ENCODE results near the gene YIPF6.
A peak's percentile ranks its signal among the peaks of the same experiment; 100 is the strongest.

YIPF6 gene

GRCh38 chrX:68498044-68498507 is 775 bp upstream of the YIPF6 start:
- TF ChIP-seq, protein P1, sequence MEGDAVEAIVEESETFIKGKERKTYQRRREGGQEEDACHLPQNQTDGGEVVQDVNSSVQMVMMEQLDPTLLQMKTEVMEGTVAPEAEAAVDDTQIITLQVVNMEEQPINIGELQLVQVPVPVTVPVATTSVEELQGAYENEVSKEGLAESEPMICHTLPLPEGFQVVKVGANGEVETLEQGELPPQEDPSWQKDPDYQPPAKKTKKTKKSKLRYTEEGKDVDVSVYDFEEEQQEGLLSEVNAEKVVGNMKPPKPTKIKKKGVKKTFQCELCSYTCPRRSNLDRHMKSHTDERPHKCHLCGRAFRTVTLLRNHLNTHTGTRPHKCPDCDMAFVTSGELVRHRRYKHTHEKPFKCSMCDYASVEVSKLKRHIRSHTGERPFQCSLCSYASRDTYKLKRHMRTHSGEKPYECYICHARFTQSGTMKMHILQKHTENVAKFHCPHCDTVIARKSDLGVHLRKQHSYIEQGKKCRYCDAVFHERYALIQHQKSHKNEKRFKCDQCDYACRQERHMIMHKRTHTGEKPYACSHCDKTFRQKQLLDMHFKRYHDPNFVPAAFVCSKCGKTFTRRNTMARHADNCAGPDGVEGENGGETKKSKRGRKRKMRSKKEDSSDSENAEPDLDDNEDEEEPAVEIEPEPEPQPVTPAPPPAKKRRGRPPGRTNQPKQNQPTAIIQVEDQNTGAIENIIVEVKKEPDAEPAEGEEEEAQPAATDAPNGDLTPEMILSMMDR (IDR thresholded peaks at IDR 0.05; ENCODE audit: low read depth, low read length, missing control alignments) = peak; percentile 47
- DNase-seq = no peak
- Histone ChIP-seq H3K27ac (peak overlapping the region; percentile 98), H3K4me3 (ENCODE audit: low read depth, low read length) (peak overlapping the region; percentile 84), H3K36me3 (replicated peaks) (no peaks in the 10 kb centered on the region), H3K27me3 (replicated peaks) (no peaks in the 10 kb centered on the region)
- in situ Hi-C loops (cut with HindIII; ENCODE audit: low pct_ligation_motif_present, low sequenced_read_pairs) = no loop called here

DNA sequence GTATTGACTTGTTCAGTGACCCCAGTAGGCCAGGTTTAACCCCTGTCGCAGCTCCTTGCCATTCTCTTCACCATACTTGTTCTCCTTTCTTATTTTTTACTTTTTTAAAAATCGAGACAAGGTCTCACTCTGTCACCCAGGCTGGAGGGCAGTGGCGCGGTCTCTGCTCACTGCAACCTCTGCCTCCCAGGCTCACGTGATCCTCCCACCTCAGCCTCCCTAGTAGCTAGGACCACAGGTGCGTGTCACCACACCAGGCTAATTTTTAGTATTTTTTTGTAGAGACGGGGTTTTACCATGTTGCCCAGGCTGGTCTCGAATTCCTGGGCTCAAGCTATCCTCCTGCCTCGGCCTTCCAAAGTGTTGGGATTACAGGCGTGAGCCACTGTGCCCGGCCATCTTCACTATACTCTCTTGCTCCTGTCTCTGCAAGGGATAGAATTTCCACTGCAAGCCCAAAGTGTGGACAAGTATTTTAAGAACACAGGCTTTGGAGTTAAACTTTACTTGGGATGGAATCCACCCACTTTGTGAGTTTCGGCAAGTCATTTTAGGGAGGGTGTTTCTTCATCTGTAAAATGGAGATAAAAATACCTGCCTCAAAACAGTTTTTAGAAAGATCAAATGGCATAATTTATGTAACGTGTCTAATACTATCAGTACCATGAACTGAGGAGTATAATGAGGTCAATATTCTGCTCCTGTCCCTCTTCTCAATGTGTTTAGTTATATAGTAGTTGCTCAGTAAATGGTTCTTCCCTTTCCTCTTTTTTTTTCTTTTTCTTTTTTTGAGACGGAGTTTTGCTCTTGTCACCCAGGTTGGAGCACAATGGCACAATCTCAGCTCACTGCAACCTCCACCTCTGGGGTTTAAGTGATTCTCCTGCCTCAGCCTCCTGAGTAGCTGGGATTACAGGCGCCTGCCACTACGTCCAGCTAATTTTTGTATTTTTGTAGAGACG is 973 bp downstream of the YIPF6 start:
- H3K27ac ChIP-seq = peak overlapping the region; percentile 98
- TF ChIP-seq, protein P1 (IDR thresholded peaks at IDR 0.05; ENCODE audit: low read depth, low read length, missing control alignments) = no peak
- DNase-seq = no peak
- H3K36me3 ChIP-seq (replicated peaks) = no peaks in the 10 kb centered on the region
- in situ Hi-C loops (cut with HindIII; ENCODE audit: low pct_ligation_motif_present, low sequenced_read_pairs) = no loop called here
- H3K4me3 ChIP-seq (ENCODE audit: low read depth, low read length) = peak overlapping the region; percentile 84
- no peaks in the 10 kb centered on the region for H3K27me3 ChIP-seq (replicated peaks)

DNA sequence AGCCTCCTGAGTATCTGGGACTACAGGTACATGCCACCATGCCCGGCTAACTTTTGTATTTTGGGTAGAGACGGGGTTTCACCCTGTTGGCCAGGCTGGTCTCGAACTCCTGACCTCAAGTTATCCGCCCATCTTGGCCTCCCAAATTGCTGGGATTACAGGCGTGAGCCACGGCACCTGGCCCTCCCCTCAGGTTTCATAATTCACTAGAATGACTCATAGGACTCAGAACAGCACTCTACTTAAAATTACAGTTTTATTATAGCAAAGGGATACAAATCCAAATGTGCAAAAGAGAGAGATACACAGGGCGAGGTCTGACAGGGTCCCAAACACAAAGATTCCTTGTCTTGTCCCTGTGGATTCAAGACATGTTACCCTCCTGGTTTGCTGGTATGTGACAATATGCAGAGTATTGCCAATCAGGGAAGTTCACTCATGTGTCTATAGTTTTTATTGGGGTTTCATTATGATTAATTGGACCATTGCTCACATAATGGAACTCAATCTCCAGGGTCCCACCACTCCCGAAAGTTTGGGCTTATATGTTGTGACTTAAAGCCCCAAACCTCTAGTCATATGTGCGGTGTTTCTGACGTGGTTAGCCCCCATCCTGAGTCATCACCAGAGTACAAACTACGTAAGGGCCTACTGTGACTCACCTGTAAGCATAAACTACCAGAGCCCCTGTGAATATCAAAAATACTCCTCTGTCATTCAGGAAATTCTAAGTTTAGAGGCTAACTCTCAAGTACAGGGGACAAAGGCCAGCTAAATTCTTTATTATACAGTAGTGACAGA is 5.2 kb downstream of the YIPF6 start:
- no peaks in the 10 kb centered on the region for H3K27me3 ChIP-seq (replicated peaks)
- TF ChIP-seq, protein P1 (IDR thresholded peaks at IDR 0.05; ENCODE audit: low read depth, low read length, missing control alignments) = no peak
- peak; percentile 73 for DNase-seq
- in situ Hi-C loops (cut with HindIII; ENCODE audit: low pct_ligation_motif_present, low sequenced_read_pairs) = no loop called here
- peak overlapping the region; percentile 49 for H3K27ac ChIP-seq
- no peaks in the 10 kb centered on the region for H3K36me3 ChIP-seq (replicated peaks)
- H3K4me3 ChIP-seq (ENCODE audit: low read depth, low read length) = no peak overlapping the region

GRCh38 chrX:68506649-68507048 is 7.8 kb downstream of the YIPF6 start:
- no peak for DNase-seq
- Histone ChIP-seq H3K27ac (no peak overlapping the region), H3K27me3 (replicated peaks) (no peaks in the 10 kb centered on the region), H3K36me3 (replicated peaks) (no peaks in the 10 kb centered on the region), H3K4me3 (ENCODE audit: low read depth, low read length) (no peak overlapping the region)
- in situ Hi-C loops (cut with HindIII; ENCODE audit: low pct_ligation_motif_present, low sequenced_read_pairs) = no loop called here
- TF ChIP-seq, protein P1 (IDR thresholded peaks at IDR 0.05; ENCODE audit: low read depth, low read length, missing control alignments) = no peak

DNA sequence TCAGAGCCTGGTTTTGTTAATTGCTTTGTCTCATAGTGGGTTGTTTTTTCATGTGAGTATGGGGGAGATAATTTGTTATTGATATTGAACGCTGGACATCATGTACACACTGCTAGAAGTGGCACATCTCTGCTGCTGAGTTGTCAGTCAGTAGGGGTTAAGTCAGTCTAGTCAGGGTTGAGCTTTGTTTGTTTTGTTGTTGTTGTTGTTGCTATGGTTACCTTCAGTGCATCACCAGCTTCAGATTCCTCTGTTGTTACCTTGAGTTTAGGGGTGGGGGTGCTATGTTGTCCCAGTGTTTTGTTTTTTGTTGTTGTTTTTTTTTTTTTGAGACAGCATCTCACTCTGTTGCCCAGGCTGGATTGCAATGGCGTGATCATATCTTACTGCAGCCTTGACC is 9.9 kb downstream of the YIPF6 start:
- Histone ChIP-seq H3K27me3 (replicated peaks) (no peaks in the 10 kb centered on the region), H3K36me3 (replicated peaks) (no peaks in the 10 kb centered on the region), H3K27ac (no peak overlapping the region), H3K4me3 (ENCODE audit: low read depth, low read length) (no peak overlapping the region)
- no peak for DNase-seq
- TF ChIP-seq, protein P1 (IDR thresholded peaks at IDR 0.05; ENCODE audit: low read depth, low read length, missing control alignments) = no peak
- in situ Hi-C loops (cut with HindIII; ENCODE audit: low pct_ligation_motif_present, low sequenced_read_pairs) = no loop called here

Measured in brain microvascular endothelial cell (primary cell).